MM.1S (cell line): ENCODE data around the gene NRG3.

ENCODE experiments used
- DNase-seq: peaks from one replicate; pipeline ENCODE4 v3.0.0-alpha.2; 2015
- H2AFZ ChIP-seq: fragments of 300-600 bp; sonication (generic); 2 replicates; pipeline ENCODE4 v1.6.0; 2016; ENCODE audit warnings: antibody characterized with exemption, low read length
- H3F3A ChIP-seq: fragments of 300-600 bp; sonication (generic); 2 replicates; pipeline ENCODE4 v1.6.1; 2016; ENCODE audit warnings: mild to moderate bottlenecking, antibody characterized with exemption, low read length, moderate library complexity, mixed read lengths; ENCODE audit not compliant: insufficient read depth
- H3K27ac ChIP-seq: fragments of 300-600 bp; sonication (generic); 2 replicates; pipeline ENCODE4 v1.5.1; 2016; ENCODE audit warnings: mild to moderate bottlenecking, low read length
- H3K27me3 ChIP-seq: fragments of 300-600 bp; sonication (generic); replicated peaks from 2 replicates; pipeline ENCODE4 v1.6.0; 2016; ENCODE audit warnings: low read length; ENCODE audit not compliant: insufficient read depth
- H3K36me3 ChIP-seq: fragments of 300-600 bp; sonication (generic); replicated peaks from 2 replicates; pipeline ENCODE4 v1.6.1; 2016; ENCODE audit warnings: mild to moderate bottlenecking, low read length, mixed read lengths; ENCODE audit not compliant: insufficient read depth
- H3K4me1 ChIP-seq: fragments of 300-600 bp; sonication (generic); 2 replicates; pipeline ENCODE4 v1.6.1; 2016; ENCODE audit warnings: low read length, mixed read lengths
- H3K4me2 ChIP-seq: fragments of 300-600 bp; sonication (generic); 2 replicates; pipeline ENCODE4 v1.6.0; 2016; ENCODE audit warnings: low read depth, low read length
- H3K4me3 ChIP-seq: fragments of 300-600 bp; sonication (generic); 2 replicates; pipeline ENCODE4 v1.5.1; 2016; ENCODE audit warnings: low read length, mixed read lengths
- H3K79me2 ChIP-seq: fragments of 300-600 bp; sonication (generic); 2 replicates; pipeline ENCODE4 v1.6.1; 2016; ENCODE audit warnings: mixed run types, low read length, mixed read lengths
- H3K9ac ChIP-seq: fragments of 300-600 bp; sonication (generic); 2 replicates; pipeline ENCODE4 v1.6.1; 2016; ENCODE audit warnings: low read length, mixed read lengths
- H3K9me2 ChIP-seq: fragments of 300-600 bp; sonication (generic); replicated peaks from 2 replicates; pipeline ENCODE4 v1.6.1; 2016; ENCODE audit warnings: mild to moderate bottlenecking, low read length, mixed read lengths; ENCODE audit not compliant: insufficient read depth
- H3K9me3 ChIP-seq: fragments of 300-600 bp; sonication (generic); replicated peaks from 2 replicates; pipeline ENCODE4 v1.6.1; 2016; ENCODE audit warnings: mild to moderate bottlenecking, low read length, mixed read lengths; ENCODE audit not compliant: insufficient read depth
- H4K20me1 ChIP-seq: fragments of 300-600 bp; sonication (generic); 2 replicates; pipeline ENCODE4 v1.6.1; 2016; ENCODE audit warnings: mild to moderate bottlenecking, low read length, moderate library complexity, mixed read lengths; ENCODE audit not compliant: insufficient read depth
- EZH2 ChIP-seq: fragments of 300-600 bp; sonication (generic); optimal IDR thresholded peaks from 2 replicates; pipeline ENCODE3; 2017; ENCODE audit warnings: low read depth, mild to moderate bottlenecking, antibody characterized with exemption, low read length, mixed read lengths
- EZH2phosphoT487 ChIP-seq: fragments of 300-600 bp; sonication (generic); IDR thresholded peaks from 2 replicates; pipeline ENCODE4 v1.6.1; 2018; ENCODE audit warnings: antibody characterized with exemption, low read length
- TF ChIP-seq, protein P1 (sequence below): fragments of 300-600 bp; sonication (generic); IDR thresholded peaks from 2 replicates; pipeline ENCODE4 v1.5.1; 2016; ENCODE audit warnings: antibody characterized with exemption, low read length, mixed read lengths

Gene NRG3

DNA sequence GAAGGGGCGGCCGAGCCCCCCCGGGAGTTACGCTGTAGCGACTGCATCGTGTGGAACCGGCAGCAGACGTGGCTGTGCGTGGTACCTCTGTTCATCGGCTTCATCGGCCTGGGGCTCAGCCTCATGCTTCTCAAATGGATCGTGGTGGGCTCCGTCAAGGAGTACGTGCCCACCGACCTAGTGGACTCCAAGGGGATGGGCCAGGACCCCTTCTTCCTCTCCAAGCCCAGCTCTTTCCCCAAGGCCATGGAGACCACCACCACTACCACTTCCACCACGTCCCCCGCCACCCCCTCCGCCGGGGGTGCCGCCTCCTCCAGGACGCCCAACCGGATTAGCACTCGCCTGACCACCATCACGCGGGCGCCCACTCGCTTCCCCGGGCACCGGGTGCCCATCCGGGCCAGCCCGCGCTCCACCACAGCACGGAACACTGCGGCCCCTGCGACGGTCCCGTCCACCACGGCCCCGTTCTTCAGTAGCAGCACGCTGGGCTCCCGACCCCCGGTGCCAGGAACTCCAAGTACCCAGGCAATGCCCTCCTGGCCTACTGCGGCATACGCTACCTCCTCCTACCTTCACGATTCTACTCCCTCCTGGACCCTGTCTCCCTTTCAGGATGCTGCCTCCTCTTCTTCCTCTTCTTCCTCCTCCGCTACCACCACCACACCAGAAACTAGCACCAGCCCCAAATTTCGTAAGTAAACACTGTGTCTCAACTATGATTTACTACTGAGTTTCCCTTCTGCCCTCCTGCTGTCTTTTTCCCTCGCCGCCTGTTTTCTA is 666 bp downstream of the NRG3 start:
- H3K79me2 ChIP-seq = peaks cover 49% of the 10 kb centered on the region
- H3K4me3 ChIP-seq = peak overlapping the region; percentile 94
- no peak for DNase-seq
- H3K36me3 ChIP-seq = no peaks in the 10 kb centered on the region
- H3K27ac ChIP-seq = no peak overlapping the region; the same call in 1 of the 2 replicates
- 0 out of 2 replicates have a peak, but pooled peaks cover 9% of the 10 kb centered on the region for H3K4me1 ChIP-seq
- H3K9ac ChIP-seq = peak overlapping the region; percentile 57
- no peaks in the 10 kb centered on the region for H3K9me3 ChIP-seq
- H3K27me3 ChIP-seq = no peaks in the 10 kb centered on the region
- peak overlapping the region; percentile 57 for H2AFZ ChIP-seq
- TF ChIP-seq, protein P1, sequence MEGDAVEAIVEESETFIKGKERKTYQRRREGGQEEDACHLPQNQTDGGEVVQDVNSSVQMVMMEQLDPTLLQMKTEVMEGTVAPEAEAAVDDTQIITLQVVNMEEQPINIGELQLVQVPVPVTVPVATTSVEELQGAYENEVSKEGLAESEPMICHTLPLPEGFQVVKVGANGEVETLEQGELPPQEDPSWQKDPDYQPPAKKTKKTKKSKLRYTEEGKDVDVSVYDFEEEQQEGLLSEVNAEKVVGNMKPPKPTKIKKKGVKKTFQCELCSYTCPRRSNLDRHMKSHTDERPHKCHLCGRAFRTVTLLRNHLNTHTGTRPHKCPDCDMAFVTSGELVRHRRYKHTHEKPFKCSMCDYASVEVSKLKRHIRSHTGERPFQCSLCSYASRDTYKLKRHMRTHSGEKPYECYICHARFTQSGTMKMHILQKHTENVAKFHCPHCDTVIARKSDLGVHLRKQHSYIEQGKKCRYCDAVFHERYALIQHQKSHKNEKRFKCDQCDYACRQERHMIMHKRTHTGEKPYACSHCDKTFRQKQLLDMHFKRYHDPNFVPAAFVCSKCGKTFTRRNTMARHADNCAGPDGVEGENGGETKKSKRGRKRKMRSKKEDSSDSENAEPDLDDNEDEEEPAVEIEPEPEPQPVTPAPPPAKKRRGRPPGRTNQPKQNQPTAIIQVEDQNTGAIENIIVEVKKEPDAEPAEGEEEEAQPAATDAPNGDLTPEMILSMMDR = no peak
- TF ChIP-seq EZH2 (no peak), EZH2phosphoT487 (no peak)
- H3F3A ChIP-seq = peaks cover 12% of the 10 kb centered on the region
- no peaks in the 10 kb centered on the region for H3K9me2 ChIP-seq
- no peaks in the 10 kb centered on the region; the same call in 1 of the 2 replicates for H4K20me1 ChIP-seq
- H3K4me2 ChIP-seq = peak overlapping the region; percentile 80

- H3K9ac ChIP-seq = peak overlapping the region; percentile 57
- TF ChIP-seq EZH2 = no peak
- TF ChIP-seq EZH2phosphoT487 = no peak
- TF ChIP-seq, protein P1 = no peak
- H4K20me1 ChIP-seq = no peaks in the 10 kb centered on the region; the same call in 1 of the 2 replicates
- peak overlapping the region; percentile 80 for H3K4me2 ChIP-seq
- H3K4me3 ChIP-seq = peak overlapping the region; percentile 94
- peak; percentile 46 for DNase-seq
- peaks cover 12% of the 10 kb centered on the region for H3F3A ChIP-seq
- H3K27me3 ChIP-seq = no peaks in the 10 kb centered on the region
- H3K27ac ChIP-seq = no peak overlapping the region; the same call in 1 of the 2 replicates
- no peaks in the 10 kb centered on the region for H3K9me3 ChIP-seq
- H3K36me3 ChIP-seq = no peaks in the 10 kb centered on the region
- peaks cover 52% of the 10 kb centered on the region for H3K79me2 ChIP-seq
- 0 out of 2 replicates have a peak, but pooled peaks cover 9% of the 10 kb centered on the region for H3K4me1 ChIP-seq
- H2AFZ ChIP-seq = peak overlapping the region; percentile 57
- no peaks in the 10 kb centered on the region for H3K9me2 ChIP-seq
Measured at GRCh38 chr10:81876253-81877077, 1.5 kb downstream of the NRG3 start.

DNA sequence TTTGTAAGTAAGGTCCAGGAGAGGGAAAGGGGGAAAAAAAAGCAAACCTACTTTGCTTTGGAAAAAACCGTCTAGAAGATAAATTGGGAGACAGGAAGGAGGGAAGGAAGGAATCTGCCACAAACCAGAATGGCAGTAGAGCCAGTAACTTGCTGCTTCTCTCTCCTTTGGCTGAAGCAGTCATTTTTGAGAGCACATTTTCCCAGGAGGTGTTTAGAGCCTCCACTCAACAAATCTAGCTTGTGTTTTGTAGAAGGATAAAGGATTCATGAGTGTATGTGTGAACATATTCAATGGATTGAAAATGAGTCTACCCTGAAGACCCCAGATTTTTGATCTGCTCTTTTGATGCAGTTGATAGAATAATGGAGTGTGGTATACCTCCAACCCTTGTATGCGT is 2.6 kb downstream of the NRG3 start:
- H2AFZ ChIP-seq = no peak overlapping the region
- TF ChIP-seq EZH2phosphoT487 (no peak), EZH2 (no peak)
- TF ChIP-seq, protein P1 = no peak
- H3K9ac ChIP-seq = no peak overlapping the region
- no peaks in the 10 kb centered on the region for H3K27me3 ChIP-seq
- H3K27ac ChIP-seq = no peak overlapping the region
- H3K4me1 ChIP-seq = 0 out of 2 replicates have a peak, but pooled peaks cover 9% of the 10 kb centered on the region
- DNase-seq = no peak
- no peaks in the 10 kb centered on the region for H3K36me3 ChIP-seq
- H3K9me2 ChIP-seq = no peaks in the 10 kb centered on the region
- H3K9me3 ChIP-seq = no peaks in the 10 kb centered on the region
- peaks cover 57% of the 10 kb centered on the region for H3K79me2 ChIP-seq
- H3F3A ChIP-seq = peaks cover 12% of the 10 kb centered on the region
- no peaks in the 10 kb centered on the region; the same call in 1 of the 2 replicates for H4K20me1 ChIP-seq
- H3K4me3 ChIP-seq = peak overlapping the region; percentile 94
- peak overlapping the region; percentile 80 for H3K4me2 ChIP-seq
